HK-2 (cell line): ENCODE measurements around the gene SCD5.

Experiments used
- DNase-seq: peaks from one replicate; pipeline ENCODE4 v3.0.0-alpha.2; 2018; ENCODE audit not compliant: unreplicated experiment

Gene SCD5

GRCh38 chr4:82589756-82590155, 208.8 kb downstream of the SCD5 start:
- no peak for DNase-seq

DNA sequence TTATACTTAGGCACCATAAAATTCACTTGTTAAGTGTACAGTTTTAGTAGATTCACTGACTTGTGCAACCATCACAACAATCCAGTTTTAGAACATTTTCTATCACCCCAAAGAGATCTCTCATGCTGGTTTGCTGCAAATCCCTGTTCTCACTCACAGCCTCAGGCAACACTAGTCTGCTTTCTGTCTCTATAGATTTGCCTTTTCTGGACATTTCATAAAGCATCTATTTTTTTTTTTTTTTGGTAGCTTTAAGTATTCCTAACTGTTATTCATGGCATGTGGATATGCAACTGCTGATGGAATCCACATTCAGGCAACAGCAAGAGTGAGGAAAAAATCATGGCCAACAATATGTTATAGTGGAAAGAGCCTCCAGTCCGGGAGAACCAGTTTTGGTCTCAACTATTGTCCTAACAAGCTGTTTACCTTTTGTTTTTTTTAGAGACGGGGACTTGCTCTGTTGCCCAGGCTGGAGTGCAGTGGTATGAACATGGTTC, 209.8 kb downstream of the SCD5 start:
- no peak for DNase-seq

DNA sequence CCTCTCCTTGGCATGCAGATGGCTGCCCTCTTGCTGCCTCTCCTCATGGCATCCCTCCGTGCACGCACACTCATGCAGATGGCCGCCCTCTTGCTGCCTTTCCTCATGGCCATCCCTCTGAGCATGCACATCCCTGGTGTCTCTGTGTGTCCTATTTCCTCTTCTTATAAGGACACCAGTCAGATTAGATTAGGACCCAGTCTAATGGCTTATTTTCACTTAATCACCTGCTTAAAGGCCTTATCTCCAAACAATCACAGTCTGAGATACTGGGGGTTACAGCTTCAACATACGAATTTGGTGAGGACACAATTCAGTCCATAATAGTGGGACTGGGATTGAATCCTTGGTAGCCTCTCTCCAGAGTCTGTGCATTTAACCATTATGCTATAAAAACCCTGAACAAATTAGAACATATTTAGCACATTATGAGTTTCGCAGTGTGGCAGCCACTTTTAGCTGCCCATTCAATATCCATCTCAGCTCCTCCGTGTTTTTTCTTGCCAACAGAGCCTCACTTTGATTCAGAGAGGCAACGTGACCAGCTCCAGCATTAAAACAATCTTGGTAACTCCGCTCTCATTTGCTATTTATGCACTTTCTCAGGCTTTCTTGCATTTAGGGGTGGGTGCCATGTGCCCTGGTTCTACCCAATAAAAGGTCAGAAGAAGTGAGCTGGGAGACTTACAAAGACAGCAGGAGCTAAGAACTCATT, 210.6 kb downstream of the SCD5 start:
- DNase-seq = no peak

DNA sequence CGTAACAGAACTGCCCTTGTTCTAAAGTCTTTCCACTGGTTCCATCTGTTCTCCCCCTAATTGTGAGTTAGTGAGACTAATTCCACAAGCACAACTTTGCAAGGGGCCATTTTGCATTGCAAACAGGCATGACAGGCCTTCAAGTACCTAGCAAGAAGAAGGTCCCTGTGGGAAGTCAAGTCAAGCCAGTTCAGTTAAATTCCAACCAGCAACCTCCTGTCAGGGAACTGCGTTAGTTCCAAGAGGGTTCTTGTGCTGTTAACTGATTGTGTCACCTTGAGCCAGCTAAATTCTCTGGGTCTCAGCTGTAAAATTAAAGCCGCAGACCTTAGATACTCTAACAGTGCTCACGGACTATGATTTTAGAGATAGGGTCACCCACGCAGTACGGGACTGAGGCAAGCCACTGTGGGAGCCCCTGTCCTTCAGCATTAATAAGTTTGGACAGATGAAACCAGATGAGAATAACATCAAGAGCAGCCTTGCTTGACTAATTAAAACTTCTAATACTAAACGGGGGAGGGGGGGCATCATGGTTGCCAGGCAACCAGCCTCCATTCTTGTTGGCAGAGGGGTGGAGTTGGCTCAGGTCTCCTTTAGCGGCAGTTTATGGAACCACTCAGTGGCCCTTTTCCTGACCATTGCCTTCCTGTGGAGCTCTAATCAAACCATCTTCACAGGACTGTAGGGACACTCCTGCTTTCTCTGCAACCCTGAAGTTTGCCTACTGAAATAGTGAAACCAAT, 212.7 kb downstream of the SCD5 start:
- DNase-seq = no peak

DNA sequence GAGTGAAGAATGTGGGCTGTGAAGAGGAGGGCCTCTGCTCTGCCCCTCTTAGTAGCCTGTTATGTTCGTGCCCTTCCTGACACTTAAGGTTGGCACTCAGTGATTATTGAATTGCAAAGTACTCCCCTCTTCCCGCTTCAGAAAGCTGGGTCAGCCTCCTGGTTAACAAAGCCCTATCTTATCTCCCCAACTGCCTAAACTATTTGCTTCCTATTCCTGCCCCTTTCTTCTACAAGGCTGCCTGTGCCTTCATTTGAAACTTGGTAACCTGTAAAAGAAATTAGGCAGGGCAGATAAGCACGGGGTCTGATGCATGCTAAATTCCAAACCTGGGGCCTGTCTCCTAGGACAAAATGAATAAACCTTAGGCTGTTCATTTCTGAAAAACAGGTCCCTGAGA, 213.7 kb downstream of the SCD5 start:
- DNase-seq = no peak

DNA sequence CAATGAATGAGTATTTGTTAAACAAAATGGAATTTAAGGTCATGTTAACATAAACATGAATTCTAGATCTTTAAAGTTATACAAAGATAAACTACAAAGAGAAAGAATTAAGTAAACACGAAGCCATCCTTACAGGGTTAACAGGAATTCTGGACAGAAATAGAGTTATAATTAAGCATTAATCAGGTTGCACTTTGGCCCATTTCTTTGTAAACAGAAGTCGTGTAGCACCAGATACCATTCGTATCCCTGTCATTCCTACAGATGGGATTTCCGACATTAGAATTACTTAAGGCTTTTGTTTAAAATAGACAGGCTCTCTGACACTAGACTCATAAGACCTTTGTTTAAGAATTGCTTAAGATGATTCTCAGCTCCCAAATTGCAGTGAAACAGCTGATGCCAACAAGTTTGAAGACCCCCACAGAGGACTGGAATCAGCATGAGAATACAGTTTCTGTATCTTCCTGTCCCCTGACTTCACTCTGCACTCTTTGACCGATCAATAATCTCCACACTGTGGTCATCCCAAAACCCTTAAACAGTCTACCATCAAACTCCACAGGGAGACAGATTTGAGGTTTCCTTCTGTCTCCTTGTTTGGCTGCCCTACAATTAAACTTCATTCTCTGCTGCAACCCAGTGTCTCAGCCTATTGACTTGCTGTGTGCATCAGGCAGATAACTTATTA, 214.6 kb downstream of the SCD5 start:
- DNase-seq = no peak

- DNase-seq = no peak
Observed at GRCh38 chr4:82579932-82580331, 218.7 kb downstream of the SCD5 start.
